Thyroid gland (tissue), 4 donors: ENCODE data around the gene PCDHB15.
"Not testable (repeated sequence)": the region's sequence is repeated elsewhere in the genome, so short reads cannot be mapped to it uniquely, and the experiment has no call there.

Experiments
- CTCF ChIP-seq, 6 experiments: fragments of 200-600 bp in 3 of 6; fragments of 450-650 bp in 3 of 6; sonication (generic) in 3 of 6; IDR thresholded peaks; one replicate each; pipeline ENCODE4 v1.5.1; 2016 to 2019; ENCODE audit warnings: antibody characterized with exemption in 6 of 6, mild to moderate bottlenecking in 2 of 6, inconsistent platforms in 1 of 6, moderate library complexity in 1 of 6
- POLR2A ChIP-seq, 2 donors: fragments of 450-650 bp; IDR thresholded peaks; one replicate each; pipeline ENCODE4 v1.6.1; 2017; ENCODE audit warnings: antibody characterized with exemption in 2 of 2, mild to moderate bottlenecking in 2 of 2, moderate library complexity in 1 of 2

DNA sequence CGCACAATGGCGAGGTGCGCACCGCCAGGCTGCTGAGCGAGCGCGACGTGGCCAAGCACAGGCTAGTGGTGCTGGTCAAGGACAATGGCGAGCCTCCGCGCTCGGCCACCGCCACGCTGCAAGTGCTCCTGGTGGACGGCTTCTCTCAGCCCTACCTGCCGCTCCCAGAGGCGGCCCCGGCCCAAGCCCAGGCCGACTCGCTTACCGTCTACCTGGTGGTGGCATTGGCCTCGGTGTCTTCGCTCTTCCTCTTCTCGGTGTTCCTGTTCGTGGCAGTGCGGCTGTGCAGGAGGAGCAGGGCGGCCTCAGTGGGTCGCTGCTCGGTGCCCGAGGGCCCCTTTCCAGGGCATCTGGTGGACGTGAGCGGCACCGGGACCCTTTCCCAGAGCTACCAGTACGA is 2.2 kb downstream of the PCDHB15 start:
- TF ChIP-seq CTCF, POLR2A (IDR thresholded peaks at IDR 0.05): not testable (repeated sequence)
